Endodermal cell (in vitro differentiated cells): Measurements from ENCODE around the gene IZUMO1R. TPM values are rescaled to one million over a fixed set of nuclear protein-coding genes. Genes with fewer than 3 reads are reported as not detected.

Source experiments
- DNase-seq: peaks from one replicate; pipeline ENCODE4 v3.0.0-alpha.2; 2017
- H3K27ac ChIP-seq: 2 replicates; pipeline ENCODE4 v1.5.1; 2013; ENCODE audit warnings: mild to moderate bottlenecking, low read depth, low read length, moderate library complexity
- H3K27me3 ChIP-seq: 2 replicates; pipeline ENCODE4 v1.6.1; 2013; ENCODE audit warnings: mild to moderate bottlenecking, low read length, moderate library complexity; ENCODE audit not compliant: insufficient read depth, control insufficient read depth, poor library complexity, severe bottlenecking
- H3K36me3 ChIP-seq: 2 replicates; pipeline ENCODE4 v1.7.0; 2013; ENCODE audit warnings: mild to moderate bottlenecking, low read length, moderate library complexity; ENCODE audit not compliant: control insufficient read depth, insufficient read depth
- H3K4me1 ChIP-seq: one replicate; pipeline ENCODE4 v1.7.0; 2013; ENCODE audit warnings: low read length; ENCODE audit not compliant: control insufficient read depth, insufficient read depth
- H3K4me3 ChIP-seq: 2 replicates; pipeline ENCODE4 v1.5.1; 2013; ENCODE audit warnings: mild to moderate bottlenecking, low read length, moderate library complexity
- H3K9ac ChIP-seq: 2 replicates; pipeline ENCODE4 v1.6.1; 2013; ENCODE audit warnings: mild to moderate bottlenecking, low read length, moderate library complexity; ENCODE audit not compliant: poor library complexity, severe bottlenecking; ENCODE audit errors: extremely low read depth
- H3K9me3 ChIP-seq: 2 replicates; pipeline ENCODE4 v1.6.1; 2013; ENCODE audit warnings: mild to moderate bottlenecking, low read length, moderate library complexity; ENCODE audit not compliant: control insufficient read depth
- H3K27ac Mint-ChIP-seq: 2 replicates; pipeline ENCODE4 v1.8.0; 2020; ENCODE audit warnings: mixed read lengths
- H3K27me3 Mint-ChIP-seq: 2 replicates; pipeline ENCODE4 v1.8.0; 2021; ENCODE audit warnings: mild to moderate bottlenecking, mixed read lengths; ENCODE audit not compliant: insufficient read depth
- H3K36me3 Mint-ChIP-seq: 2 replicates; pipeline ENCODE4 v1.8.0; 2020; ENCODE audit warnings: low read depth, mixed read lengths
- H3K4me1 Mint-ChIP-seq: 2 replicates; pipeline ENCODE4 v1.8.0; 2020; ENCODE audit warnings: mixed read lengths
- H3K4me3 Mint-ChIP-seq: 2 replicates; pipeline ENCODE4 v1.8.0; 2020; ENCODE audit warnings: mild to moderate bottlenecking, moderate library complexity, mixed read lengths
- H3K9me3 Mint-ChIP-seq: 2 replicates; pipeline ENCODE4 v1.8.0; 2020; ENCODE audit warnings: mild to moderate bottlenecking, mixed read lengths
- CTCF ChIP-seq: fragments of 200-600 bp; sonication (generic); conservative IDR thresholded peaks from 2 replicates; pipeline ENCODE4 v1.5.0; 2021; ENCODE audit warnings: antibody characterized with exemption, mild to moderate bottlenecking
- WGBS, 2 experiments: methylation state at CpG; one replicate each; pipeline versions ENCODE4 v1.1.5 to v1.1.7; 2013; ENCODE audit warnings: missing lambda C conversion rate in 2 of 2, mixed read lengths in 1 of 2; ENCODE audit not compliant: insufficient coverage in 1 of 2, insufficient read length in 1 of 2; 5-methylcytosine and 5-hydroxymethylcytosine counted together
- long read RNA-seq, 4 experiments: library from polyadenylated mRNA in 2 of 4; library from RNA in 1 of 4; library from capped mRNA in 1 of 4; stranded (forward) in 3 of 4; unstranded in 1 of 4; transcript quantifications; one replicate each; pipeline ENCODE4 v2.0.0, GENCODE V29; 2020 to 2021; ENCODE audit warnings: inconsistent platforms in 1 of 4
- polyA plus RNA-seq, 2 experiments: library from polyadenylated mRNA; stranded (reverse); fragments of 50-300 nt; gene quantifications; one replicate each; pipeline ENCODE4 v1.2.3, GENCODE V29; 2013
- total RNA-seq, 2 donors: library from RNA; stranded (reverse); fragmentation: NEBNext Ultra II Directional in 1 of 2; extraction: Animal tissue kit (Norgen Biotek cat#: 25700) in 1 of 2; gene quantifications; 2 replicates in 1 of 2; 3 replicates in 1 of 2; pipeline ENCODE4 v1.2.1, GENCODE V29; 2021

Gene IZUMO1R
- not detected for total RNA-seq
- polyA plus RNA-seq (2013, experiment 1 of 2): not detected
- not detected for polyA plus RNA-seq (2013, experiment 2 of 2)
- long read RNA-seq, experiment 1: 0 reads
- long read RNA-seq, experiment 2: 0 reads
- long read RNA-seq, experiment 3: 0 reads
- long read RNA-seq, experiment 4: 0 reads

GRCh38 chr11:94303966-94304958 is at the start of gene IZUMO1R:
IZUMO1R (plus strand) TSS chr11:94304580; CDS start chr11:94305637, 1,057 bp downstream.
- no peak for TF ChIP-seq CTCF
- Histone ChIP-seq H3K36me3 (no peaks in the 10 kb centered on the region), H3K9me3 (no peaks in the 10 kb centered on the region), H3K9ac (no peak within 1 kb of the TSS), H3K27ac (no peak within 1 kb of the TSS), H3K4me1 (no peaks in the 10 kb centered on the region), H3K27me3 (no peaks in the 10 kb centered on the region), H3K4me3 (no peak within 1 kb of the TSS)
- WGBS, 2 experiments: 80% methylated on average over 8 to 11 of the region's 13 CpGs
- H3K4me1 Mint-ChIP-seq: peaks cover 4% of the 10 kb centered on the region
- H3K27ac Mint-ChIP-seq: no peak within 1 kb of the TSS
- DNase-seq: no peak
- H3K27me3 Mint-ChIP-seq: peaks cover 3% of the 10 kb centered on the region
- no peak within 1 kb of the TSS for H3K4me3 Mint-ChIP-seq
- H3K36me3 Mint-ChIP-seq: no peaks in the 10 kb centered on the region
- no peaks in the 10 kb centered on the region for H3K9me3 Mint-ChIP-seq

GRCh38 chr11:94271885-94272372 is 32.5 kb upstream of the IZUMO1R start:
- H3K4me1 Mint-ChIP-seq: peaks cover 2% of the 10 kb centered on the region
- peaks cover 2% of the 10 kb centered on the region for H3K27me3 Mint-ChIP-seq

More at GRCh38 chr11:94271885-94272372, 32.5 kb upstream of the IZUMO1R start:
- DNase-seq: no peak
- Histone ChIP-seq H3K36me3 (no peaks in the 10 kb centered on the region), H3K9me3 (no peaks in the 10 kb centered on the region), H3K4me3 (no peak overlapping the region), H3K27me3 (no peaks in the 10 kb centered on the region), H3K9ac (no peak overlapping the region), H3K27ac (no peak overlapping the region), H3K4me1 (peaks cover 15% of the 10 kb centered on the region)
- Mint-ChIP-seq H3K9me3 (peaks cover 16% of the 10 kb centered on the region), H3K4me3 (no peak overlapping the region), H3K27ac (no peak overlapping the region), H3K36me3 (no peaks in the 10 kb centered on the region)
- WGBS, 2 experiments: 79 to 82% methylated on average over 4 of the region's 4 CpGs
- TF ChIP-seq CTCF: no peak
